Left hindlimb (tissue), 1 donor: ENCODE results near the gene ARL4D.
"Not testable (repeated sequence)": the region's sequence is repeated elsewhere in the genome, so short reads cannot be mapped to it uniquely, and the experiment has no call there.

Source experiments
- DNase-seq: peaks from one replicate; pipeline ENCODE4 v3.0.0-alpha.2; 2018

ARL4D gene

DNA sequence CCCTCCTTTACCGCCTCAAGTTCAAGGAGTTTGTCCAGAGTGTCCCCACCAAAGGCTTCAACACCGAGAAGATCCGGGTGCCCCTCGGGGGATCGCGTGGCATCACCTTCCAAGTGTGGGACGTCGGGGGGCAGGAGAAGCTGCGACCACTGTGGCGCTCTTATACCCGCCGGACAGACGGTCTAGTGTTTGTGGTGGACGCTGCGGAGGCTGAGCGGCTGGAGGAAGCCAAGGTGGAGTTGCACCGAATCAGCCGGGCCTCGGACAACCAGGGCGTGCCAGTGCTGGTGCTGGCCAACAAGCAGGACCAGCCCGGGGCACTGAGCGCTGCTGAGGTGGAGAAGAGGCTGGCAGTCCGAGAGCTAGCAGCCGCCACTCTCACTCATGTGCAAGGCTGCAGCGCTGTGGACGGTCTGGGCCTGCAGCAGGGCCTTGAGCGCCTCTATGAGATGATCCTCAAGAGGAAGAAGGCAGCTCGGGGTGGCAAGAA lies 1.1 kb downstream of the ARL4D start:
- no peak for DNase-seq

DNA sequence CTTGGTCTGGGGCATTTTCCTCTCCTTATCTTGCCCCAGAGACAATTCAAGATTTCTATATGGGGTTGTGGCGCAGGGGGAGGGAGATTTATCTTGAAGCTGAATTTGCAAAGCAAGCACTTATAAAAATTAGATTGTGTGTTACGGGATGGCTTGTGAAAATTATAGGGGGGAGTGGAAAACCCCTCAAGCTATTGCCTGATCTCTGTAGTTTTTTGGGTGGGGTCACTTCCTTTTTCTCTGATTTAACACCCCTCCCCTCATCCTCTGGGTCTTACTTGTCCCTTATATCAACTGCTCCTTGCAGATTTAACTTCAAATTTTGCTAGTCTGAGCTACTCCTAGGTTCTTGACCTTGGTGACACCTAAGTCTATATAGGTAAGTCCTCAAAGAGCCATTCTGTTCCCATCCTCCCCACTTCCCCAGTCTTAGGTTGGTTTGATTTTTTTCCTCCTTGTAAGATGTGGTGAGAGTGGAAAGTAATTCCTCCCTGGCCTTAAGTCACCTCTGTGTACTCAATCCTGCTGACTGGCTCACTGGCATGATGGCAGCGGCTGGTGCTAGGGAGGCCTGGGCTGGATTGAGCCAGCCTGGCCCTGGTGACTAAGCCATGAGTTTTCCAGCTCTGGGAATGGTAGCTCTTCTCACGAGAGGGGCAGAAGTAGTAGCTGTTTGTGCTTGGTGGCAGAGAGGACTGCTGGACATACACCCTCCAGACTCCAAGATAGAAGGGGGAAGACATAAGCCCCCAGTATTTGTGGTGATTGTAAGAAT lies 2.3 kb downstream of the ARL4D start:
- DNase-seq = no peak

DNA sequence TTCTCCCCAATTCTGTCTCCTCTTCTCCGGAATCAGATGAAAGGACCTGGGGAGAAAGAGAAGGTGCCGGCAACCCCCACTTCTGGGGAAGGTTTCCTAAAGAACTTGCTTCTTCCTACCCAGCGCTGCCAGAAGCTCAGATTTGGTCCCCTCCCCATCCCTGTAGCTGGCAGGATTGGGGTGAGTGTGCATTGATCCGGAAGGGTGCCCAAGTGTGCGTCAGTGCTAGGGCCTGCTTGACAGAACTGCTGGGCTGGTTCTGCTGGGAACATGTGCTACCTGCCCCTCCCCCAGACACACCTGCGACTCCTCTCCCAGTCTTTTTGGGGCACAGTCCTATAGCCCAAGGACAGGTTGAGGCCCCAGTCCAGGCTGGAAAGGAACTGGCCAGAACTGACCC lies 3.3 kb downstream of the ARL4D start:
- no peak for DNase-seq

DNA sequence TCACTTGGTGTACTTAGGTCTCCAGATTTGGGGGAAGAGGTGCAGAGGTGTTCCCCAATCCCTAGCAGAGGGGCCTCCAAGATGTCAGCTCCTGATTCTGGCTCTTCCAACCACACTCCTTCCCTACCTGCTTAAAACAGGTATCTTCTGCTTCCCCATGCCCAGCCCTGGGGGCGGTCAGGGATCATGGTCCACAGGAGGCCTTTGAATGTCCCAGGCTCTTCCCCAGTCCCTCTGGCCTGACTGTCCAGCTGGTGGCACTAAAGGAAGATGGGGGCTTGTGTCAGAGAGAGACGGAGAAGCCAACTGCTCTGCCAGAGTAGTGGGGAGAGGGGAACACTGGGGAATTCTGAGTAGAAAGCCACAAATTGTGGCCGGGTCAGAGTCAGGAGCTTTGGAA lies 3.8 kb downstream of the ARL4D start:
- DNase-seq = no peak

DNA sequence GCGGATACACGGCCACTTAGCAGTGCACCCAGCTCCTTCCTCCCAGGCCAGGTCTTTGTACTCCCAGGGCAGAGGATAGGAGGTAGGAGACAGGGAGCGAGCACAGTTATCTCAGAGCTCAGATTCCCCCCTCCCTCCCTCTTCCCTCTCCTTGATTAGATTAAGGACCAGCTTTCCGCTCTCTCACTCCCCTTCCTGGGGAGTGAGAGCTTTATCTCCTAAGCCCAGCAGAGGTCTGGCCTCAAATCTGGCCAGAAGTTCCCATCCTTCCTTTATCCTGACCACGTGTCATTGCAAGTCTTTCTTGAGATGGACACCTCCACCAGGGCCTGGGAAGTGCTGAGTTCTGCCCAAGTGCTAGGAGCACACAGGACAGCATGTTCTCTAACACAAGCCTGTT lies 5.1 kb downstream of the ARL4D start:
- no peak for DNase-seq

DNA sequence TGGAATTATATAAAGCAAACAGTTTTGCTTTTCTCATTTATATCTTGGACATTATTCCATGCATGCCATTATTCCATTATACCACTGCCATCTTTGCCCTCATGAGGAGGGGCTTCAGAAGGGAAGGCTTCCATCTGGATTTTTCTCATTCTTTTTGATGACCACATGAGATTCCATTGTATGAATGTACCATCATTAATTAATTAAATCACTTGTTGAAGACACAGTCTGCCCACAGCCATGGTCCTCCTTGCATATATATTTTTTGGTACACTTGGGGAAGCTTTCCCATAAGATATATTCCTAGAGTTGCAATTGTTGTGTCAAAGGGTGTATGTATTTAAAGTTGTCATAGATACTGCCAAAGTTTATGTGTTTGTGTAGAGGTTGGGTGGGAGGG lies 7.1 kb downstream of the ARL4D start:
- DNase-seq = no peak

DNA sequence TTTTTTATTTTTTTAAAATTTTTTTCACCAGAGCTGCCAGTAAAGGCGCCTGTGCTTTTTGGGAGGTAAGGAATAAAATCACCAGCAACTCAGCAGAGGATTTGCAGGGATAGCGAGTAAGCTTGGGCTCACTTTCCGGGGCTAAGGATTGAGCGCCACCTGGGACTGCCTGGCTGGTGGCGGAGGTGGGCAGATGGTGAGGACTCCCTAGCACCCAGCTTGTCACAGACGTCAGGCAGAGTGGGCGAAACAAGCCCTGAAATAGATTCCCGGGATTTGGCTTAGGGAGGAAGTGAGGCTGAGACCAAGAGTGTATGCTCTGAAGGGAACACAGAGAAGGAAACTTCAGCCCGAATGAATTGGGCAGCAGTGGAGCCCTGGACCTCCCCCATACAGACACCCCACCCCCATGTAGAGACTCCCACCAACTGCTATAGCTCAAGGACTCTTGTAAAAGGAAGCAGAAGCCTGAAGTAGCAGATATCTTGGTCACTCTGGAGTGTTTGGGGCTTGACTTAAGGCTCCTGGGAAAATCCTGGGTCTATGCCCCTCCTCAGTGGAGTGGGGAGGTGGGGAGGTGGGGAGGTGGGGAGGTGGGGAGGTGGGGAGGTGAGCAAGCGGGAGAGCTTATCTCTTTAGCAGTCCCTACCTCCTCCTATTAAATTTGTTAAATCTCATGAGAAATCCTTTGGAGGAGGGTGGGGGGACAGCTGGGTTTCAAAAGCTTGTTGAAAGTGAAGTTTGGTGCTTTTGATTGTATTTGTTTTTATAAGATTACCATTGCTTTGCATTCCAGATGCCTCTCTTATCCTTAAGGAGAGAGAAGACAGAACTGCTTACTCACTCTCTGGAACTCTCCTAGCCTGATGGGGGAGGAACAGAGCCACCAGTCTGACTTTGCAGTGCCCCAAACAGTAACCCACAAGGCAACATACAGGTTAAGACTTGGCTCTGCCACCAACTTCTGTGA lies 8.2 kb downstream of the ARL4D start:
- DNase-seq = no peak

DNA sequence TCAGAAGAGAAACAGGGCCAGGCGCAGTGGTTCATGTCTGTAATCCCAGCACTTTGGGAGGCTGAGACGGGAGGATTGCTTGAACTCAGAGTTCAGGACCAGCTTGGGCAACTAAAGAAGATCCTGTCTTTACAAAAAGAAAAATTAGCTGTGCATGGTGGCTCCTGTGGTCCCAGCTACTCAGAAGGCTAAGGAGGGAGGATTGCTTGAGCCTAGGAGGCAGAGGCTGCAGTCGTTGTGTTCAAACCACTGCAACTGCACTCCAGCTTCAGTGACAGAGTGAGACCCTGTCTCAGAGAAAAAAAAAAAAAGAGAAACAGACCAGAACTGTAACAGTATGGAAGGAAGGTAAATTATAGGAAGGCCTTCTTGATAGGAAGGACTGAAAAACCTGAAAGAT lies 10.3 kb downstream of the ARL4D start:
- no peak for DNase-seq

DNA sequence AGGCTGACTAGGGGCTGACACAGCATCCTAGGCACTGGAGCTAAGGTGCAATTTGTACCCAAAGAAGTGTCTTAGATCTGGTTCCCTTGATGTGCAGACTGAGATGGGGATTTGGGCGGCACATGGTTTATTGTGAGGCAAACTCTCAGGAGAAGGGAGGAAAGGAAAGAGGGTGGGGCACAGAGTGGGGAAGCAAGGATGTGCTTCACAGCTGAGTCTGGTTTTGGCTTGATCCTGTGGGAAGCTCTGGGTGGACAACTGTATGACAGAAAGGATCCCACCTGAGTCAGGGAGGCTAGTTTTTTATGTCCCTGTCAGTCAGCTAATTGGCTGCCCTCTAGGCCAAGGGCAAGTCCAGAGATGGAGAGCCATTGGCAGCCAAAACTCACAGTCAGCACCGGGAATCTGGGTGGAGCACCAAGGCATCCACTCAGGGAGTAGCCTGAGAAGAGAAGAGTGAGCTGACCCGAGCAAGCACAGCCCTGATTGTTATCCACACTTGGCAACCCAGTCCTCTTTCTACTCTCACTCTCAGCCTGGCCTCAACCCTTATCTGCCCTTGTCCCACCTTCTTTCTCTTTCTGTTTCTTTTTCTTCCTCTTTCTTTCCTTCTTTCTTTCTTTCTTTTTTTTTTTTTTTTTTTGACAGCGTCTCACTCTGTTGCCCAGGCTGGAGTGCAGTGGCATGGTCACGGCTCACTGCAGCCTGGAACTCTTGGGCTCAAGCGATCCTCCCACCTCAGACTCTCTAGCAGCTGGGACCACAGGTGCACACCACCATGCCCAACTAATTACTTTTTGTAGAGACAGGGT lies 12.0 kb downstream of the ARL4D start:
- no peak for DNase-seq

DNA sequence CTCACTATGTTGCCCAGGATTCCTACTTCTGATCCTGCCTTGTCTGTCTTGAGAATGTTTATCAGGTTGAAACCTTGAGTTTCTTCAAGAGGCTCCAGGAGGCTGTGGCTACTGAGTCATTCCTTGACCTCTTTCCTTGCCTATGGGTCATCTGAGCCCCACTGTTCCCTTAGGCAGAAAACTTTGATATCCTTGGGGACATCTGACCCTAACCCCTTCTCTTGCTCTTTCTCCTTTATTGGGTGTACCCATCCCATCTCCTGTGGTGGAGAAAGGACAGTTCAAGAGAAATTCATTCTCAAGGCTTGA lies 12.5 kb downstream of the ARL4D start:
- no peak for DNase-seq

DNA sequence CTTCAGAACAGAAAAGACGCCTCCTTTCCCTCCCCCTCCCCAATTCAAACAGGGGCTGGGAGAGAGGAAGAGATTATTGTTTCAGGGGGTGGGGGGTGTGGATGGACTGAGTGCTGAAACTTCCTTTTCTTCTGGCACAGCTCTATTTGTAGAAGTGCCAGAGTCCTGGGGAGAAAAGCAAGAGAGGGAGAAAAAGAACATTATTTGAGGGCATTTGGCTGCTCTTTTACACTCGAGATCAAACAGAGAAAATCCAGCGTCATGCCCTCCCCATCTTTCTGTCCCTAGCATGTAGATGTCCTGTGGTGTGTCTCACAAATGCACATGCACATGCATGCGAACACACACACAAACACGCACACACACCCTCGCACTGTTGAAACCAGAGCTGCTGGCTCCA lies 13.0 kb downstream of the ARL4D start:
- no peak for DNase-seq

DNA sequence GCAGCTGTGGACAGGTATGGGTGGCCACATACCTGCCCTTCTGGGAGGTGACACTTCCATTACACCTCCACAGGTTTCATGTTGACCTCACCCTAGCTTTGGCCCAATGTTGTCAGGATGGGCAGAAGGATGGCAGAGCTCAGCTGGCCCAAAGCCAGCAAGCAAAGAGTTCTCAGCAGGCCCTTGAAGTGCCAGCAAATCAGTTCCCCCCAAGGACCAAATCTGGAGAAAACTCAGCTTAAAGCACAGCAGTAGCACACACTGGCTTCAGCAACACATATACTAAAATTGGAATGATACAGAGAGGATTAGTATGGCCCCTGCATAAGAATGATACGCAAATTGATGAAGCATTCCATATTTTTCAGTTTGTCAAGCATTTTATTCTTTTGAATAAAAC lies 13.4 kb downstream of the ARL4D start:
- no peak for DNase-seq

DNA sequence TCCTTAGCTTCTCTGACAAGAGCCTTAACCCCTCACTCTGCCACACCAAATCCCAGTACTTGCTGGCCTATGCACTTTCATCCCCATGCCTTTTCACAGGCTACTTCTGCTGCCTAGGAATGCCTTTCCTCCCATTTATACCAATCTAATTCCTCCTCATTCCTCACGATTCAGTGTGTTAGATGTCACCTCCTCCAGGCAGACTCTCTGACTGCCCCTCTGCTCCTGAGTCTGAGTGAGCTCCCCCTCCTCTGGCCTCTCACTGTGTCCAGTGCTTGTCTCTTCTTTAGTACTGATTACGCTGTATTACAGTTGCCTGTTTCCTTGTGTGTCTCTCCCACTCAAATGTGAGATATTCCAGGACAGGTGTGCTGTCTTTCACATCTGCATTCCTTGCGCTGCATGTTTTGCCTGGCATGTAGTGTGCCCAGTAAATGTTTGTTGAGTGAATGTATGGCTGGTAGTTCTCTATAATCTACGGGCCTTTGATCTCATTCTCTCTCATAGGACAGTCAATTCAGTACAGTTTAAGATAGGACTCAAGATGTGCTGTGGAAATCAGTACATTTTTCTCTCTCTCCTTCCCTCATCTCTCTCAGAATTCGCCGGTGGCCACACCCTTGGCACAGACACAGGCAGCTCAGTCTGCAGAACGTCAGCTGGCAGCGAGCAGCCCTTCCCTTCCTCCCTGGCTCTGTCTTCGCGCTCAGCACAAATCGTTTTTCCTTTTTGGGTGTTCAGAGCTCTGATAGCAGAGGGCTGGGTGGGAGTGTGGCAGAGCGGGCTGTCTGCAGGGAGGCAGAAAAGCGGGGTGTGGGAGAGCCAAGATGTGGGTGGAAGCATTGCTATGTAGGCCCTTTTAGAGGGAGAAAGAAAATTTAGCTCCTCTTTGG lies 18.5 kb downstream of the ARL4D start:
- DNase-seq = peak; percentile 84

DNA sequence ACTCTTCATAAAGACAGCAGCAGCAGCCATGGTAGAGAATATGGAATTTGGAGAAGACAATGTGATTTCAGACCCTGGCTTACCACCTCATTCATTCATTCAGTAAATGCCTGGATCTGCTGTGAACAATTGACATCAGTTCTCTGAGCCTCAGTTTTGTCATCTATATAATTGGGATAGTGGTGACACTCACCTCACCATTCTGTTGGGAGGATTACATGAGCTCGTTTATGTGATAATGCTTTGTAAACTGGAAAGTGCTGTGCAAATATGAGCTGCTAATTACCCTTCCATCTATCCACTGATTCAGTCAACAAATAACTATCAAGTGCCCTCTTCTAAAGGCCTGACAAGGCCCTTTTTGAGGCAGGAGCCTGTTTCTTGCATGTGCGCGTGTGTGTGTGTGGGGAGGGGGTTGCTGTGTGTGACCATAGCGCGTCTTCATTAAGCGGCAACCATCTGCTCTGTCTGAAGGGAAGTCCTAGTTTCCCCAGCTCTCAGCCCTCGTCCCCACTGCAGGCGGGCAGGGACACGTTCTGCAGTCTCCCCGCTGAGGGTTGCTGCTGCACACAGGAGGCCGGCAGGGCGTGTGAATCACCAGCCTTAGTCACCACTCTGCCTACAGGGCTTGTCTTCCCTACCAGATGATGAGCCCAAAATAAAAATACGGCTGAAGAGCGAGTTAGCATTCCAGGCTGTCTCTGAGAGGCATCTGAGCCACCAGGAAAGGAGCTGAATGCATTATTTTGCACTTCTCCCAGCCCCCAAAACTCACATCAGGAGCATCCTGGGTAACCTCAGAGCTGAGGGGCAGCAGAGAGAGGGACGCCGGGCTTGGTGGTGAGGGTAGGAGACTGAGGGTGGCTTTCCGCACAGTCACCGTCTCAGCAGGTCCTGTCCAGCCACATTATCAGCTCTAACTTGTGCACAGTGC lies 19.9 kb downstream of the ARL4D start:
- no peak for DNase-seq

DNA sequence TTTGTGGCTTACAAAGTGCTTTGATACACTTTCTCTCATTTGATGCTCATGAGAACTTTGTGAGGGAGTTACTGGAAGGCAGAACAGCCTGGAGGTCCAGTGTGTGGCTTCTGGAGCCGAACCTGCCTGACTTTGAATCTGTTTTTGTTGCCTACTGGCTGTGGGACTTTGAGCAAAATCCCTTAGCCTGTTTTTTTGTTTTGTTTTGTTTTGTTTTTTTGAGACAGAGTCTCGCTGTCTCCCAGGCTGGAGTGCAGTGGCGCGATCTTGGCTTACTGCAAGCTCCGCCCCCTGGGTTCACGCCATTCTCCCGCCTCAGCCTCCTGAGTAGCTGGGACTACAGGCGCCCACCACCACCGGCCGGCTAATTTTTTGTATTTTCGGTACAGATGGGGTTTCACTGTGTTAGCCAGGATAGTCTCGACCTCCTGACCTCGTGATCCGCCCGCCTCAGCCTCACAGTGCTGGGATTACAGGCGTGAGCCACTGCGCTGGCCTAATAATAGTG lies 20.6 kb downstream of the ARL4D start:
- DNase-seq = not testable (repeated sequence)

DNA sequence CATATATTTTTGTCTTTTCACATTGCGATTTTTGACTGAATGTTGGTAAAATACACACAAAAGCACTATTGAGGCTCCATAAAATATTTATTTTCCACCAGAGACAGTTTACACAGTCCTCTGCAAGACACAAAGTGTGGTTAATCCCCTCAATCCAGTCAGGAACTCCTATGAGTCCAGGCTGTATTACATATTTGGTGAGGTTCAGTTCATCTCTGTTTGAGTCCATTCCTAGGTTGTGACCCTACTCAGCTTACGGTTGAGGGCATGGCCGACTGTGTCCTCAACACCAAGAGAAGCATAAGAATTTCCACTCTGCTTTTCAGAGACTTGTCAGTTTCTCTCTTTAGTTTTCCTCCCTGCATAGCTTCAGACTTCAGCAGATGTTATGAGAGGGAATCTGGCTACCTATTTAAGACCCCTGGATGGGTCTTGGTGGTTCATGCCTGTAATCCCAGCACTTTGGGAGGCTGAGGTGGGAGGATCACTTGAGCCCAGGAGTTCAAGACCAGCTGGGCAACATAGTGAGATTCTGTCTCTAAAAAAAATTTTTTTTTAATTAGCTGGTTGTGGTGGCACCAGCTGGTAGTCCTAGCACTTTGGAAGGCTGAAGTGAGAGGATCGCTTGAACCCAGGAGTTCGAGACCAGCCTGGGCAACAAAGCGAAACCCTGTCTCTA lies 25.1 kb downstream of the ARL4D start:
- no peak for DNase-seq

DNA sequence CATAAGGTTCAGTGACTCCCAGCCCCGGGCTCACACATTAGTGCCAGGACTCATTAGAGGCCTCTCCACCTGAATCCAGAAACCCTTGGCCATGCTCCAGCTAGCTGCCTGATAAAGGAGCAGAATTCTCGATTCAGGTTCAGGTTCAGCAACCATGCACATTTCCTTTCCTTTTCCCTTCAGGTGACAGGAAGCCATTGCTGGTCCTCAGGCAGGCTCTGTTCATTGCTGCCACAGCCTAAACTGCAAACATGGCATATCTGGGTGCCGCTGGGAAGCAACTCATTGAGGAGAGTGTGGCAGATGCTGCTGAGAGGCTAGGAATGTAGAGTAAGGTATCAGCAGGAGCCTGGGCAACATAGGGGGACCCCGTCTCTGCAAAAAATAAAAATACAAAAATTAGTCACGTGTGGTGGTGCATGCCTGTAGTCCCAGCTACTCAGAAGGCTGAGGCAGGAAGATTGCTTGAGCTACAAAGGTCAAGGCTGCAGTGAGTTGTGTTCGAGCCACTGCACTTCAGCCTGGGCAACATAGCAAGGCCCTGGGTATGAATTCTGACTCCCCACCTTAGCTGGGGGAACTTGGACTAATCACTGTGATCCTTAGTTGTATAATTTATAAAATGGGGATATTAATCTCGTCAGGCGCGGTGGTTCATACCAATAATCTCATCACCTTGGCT lies 28.7 kb downstream of the ARL4D start:
- DNase-seq = no peak

DNA sequence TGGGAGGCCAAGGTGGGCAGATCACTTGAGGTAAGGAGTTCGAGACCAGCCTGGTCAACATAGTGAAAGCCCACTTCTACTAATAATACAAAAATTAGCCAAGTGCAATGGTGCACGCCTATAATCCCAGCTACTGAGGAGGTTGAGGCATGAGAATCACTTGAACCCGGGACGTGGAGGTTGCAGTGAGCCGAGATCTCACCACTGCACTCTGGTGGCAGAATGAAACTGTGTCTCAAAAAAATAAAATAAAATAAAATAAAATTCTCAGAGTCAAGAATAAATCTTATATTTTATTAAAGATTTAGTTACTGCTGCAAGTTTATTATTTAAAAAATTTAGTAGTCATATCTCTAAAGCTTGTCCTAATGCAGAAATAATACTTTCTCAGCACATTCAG lies 29.7 kb downstream of the ARL4D start:
- DNase-seq = no peak

DNA sequence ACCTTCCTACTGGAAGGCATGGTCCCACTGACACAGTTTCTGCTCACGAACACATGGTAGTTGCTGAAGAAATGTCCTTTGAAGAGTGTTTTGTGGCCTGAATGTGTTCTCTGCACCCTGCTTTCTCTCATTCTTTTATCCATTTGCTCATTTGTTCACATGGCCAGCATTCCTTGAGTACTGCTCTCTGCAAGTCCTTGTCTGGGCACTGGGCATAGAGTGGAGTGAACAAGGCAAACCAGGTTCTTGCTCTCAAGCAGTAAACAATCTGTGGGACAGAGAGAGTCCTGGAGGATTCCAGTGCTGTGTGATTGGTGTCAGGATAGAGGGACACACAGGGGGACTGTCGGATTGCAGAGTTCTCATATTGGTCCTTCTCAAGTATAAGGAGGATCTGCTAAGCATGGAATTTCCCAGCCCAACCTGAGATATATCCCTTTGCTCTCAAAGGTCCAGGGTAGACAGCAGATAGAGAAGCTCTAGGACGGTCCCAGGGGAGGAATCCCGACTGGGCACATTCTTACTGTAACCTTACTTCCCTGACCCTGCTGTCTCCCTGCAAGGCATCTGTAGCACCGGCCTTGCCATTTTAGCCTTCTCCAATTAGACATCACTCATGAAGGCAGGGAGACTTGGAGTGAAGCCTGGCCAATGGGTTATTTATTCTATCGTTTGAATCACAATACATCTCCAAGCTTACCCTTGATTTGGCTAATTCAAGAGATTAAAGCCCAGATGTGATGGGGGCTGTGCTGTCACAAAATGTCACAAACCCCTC lies 32.3 kb downstream of the ARL4D start:
- no peak for DNase-seq
